Natural killer cell (primary cell): Measurements from ENCODE around the gene SLC16A6. TPM values are rescaled to one million over a fixed set of nuclear protein-coding genes. Genes with fewer than 3 reads are reported as not detected.

ENCODE experiments used
- ATAC-seq, 3 donors: fragments of 150-1000 bp in 2 of 3; fragments of 200-7000 bp in 1 of 3; cut with Tn5 transposase; 1 replicate in 1 of 3; 2 replicates in 2 of 3; pipeline ENCODE4 v1.10.0; 2021; ENCODE audit warnings: mild to moderate bottlenecking in 2 of 3, moderate library complexity in 2 of 3
- DNase-seq, 2 donors: peaks; one replicate each; pipeline versions ENCODE4 v3.0.0 to v3.0.0-alpha.2; 2013 to 2021; ENCODE audit warnings: mixed read lengths in 1 of 2
- H3K27ac ChIP-seq: one replicate; pipeline ENCODE4 v1.5.1; 2013; ENCODE audit warnings: mild to moderate bottlenecking, low read length
- H3K27me3 ChIP-seq: one replicate; pipeline ENCODE4 v1.6.1; 2013; ENCODE audit warnings: low read length; ENCODE audit not compliant: control insufficient read depth, insufficient read depth
- H3K36me3 ChIP-seq: one replicate; pipeline ENCODE4 v1.6.1; 2013; ENCODE audit warnings: low read length; ENCODE audit not compliant: control insufficient read depth, insufficient read depth
- H3K4me1 ChIP-seq: one replicate; pipeline ENCODE4 v1.6.1; 2013; ENCODE audit warnings: low read length; ENCODE audit not compliant: control insufficient read depth, insufficient read depth
- H3K4me3 ChIP-seq: one replicate; pipeline ENCODE4 v1.5.1; 2013; ENCODE audit warnings: low read length
- H3K9me3 ChIP-seq: one replicate; pipeline ENCODE4 v1.6.1; 2013; ENCODE audit warnings: low read length; ENCODE audit not compliant: control insufficient read depth, insufficient read depth
- H3K27ac Mint-ChIP-seq, 2 donors: one replicate each; pipeline ENCODE4 v1.8.0; 2022; ENCODE audit warnings: mild to moderate bottlenecking in 2 of 2, mixed read lengths in 2 of 2, moderate library complexity in 1 of 2
- H3K27me3 Mint-ChIP-seq, 2 donors: one replicate each; pipeline ENCODE4 v1.8.0; 2022; ENCODE audit warnings: low read depth in 2 of 2, mixed read lengths in 2 of 2
- H3K36me3 Mint-ChIP-seq: one replicate; pipeline ENCODE4 v1.8.0; 2022; ENCODE audit warnings: mixed read lengths
- H3K4me1 Mint-ChIP-seq, 2 donors: one replicate each; pipeline ENCODE4 v1.8.0; 2022; ENCODE audit warnings: mixed read lengths in 2 of 2
- H3K4me3 Mint-ChIP-seq: one replicate; pipeline ENCODE4 v1.8.0; 2022; ENCODE audit warnings: mild to moderate bottlenecking, moderate library complexity, mixed read lengths
- H3K9me3 Mint-ChIP-seq, 2 donors: one replicate each; pipeline ENCODE4 v1.8.0; 2022; ENCODE audit warnings: mixed read lengths in 2 of 2
- CTCF ChIP-seq: fragments of 200-600 bp; IDR thresholded peaks from one replicate; pipeline ENCODE4 v1.8.0; 2022; ENCODE audit warnings: antibody characterized with exemption
- WGBS: methylation state at CpG from one replicate; pipeline ENCODE4 v1.1.7; 2013; ENCODE audit warnings: missing lambda C conversion rate; ENCODE audit not compliant: insufficient coverage; 5-methylcytosine and 5-hydroxymethylcytosine counted together
- intact Hi-C: fragments of 100-400 bp; cut with micrococcal nuclease; formaldehyde crosslinking; loops from one replicate; pipeline ENCODE4 v1.14.2; 2022
- total RNA-seq, 4 donors: library from RNA; stranded (reverse); fragments of 120-200 nt in 1 of 4; gene quantifications; one replicate each; pipeline versions ENCODE4 v1.2.3 to v1.2.4, GENCODE V29; 2013 to 2022

Gene SLC16A6
- total RNA-seq, 3 donors from 2014 or later (not counting 1 experiment from before 2014, with no cell fraction given), result 16.5 to 20.9 (median 19.4) TPM

DNA sequence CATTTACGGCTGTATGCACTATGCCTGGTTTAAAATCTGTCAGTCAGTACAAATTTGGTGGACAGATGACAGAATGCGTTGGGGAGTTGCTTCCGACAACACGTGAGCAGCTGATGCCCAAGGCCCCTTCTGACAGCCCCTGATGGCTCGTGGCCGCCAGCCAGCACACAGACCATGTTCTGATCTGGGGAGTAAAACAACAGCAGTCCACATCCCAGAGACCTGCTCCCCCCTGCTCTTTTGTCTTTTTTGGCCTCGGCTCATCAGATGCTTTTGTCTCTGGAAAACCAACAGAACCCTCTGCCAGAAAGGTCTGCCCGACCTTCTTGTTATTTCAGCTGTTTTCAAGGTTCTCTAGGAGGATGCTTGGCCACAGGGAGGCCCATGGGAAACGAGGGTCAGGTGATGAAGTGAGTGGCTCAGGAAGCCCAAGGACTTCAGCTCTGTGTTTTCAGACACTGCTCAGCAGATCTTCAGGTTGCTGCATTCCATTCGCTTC is 11.2 kb upstream of the SLC16A6 start:
- TF ChIP-seq CTCF, result no peak
- Mint-ChIP-seq H3K27me3 (no peaks in the 10 kb centered on the region), H3K4me3 (no peak overlapping the region), H3K9me3 (no peaks in the 10 kb centered on the region), H3K36me3 (peaks cover under 1% of the 10 kb centered on the region), H3K4me1 (peaks cover 23 to 24% of the 10 kb centered on the region in 2 donors), H3K27ac (peak overlapping the region in 1 of 2 donors; percentile 9)
- Histone ChIP-seq H3K4me3 (no peak overlapping the region), H3K27ac (no peak overlapping the region), H3K9me3 (no peaks in the 10 kb centered on the region), H3K4me1 (peaks cover 16% of the 10 kb centered on the region), H3K27me3 (no peaks in the 10 kb centered on the region), H3K36me3 (no peaks in the 10 kb centered on the region)
- DNase-seq, result no peak
- 92% methylated on average over 10 of the region's 10 CpGs for WGBS
- intact Hi-C loops, result no loop called here
- ATAC-seq, result no peak

DNA sequence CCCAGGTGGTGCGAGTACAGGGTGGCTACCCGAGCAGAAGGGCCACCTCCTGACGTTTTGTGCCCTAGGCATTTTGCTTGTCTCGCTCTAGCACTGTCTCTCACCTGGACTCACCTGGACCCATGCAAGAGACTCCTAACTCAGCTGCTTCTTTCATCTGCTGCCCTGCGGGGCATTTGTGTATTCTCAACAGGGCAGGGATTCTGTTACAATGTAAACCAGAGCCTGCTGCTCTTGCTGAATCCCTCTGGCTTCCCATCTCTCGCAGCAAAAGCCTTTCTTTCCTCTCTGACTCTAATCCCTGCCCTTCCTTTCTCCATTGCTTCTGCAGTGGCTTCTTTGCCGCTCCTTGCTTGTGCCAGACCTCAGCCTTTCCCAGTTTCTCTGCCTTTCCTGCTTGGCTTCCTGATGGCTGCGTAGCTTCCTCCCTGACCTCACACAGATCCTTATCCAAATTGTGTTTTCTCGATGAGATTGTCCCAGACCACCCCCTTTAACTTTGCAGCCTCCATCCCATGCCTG is 10.6 kb upstream of the SLC16A6 start:
- ATAC-seq (no peak), DNase-seq (no peak)
- Histone ChIP-seq H3K9me3 (no peaks in the 10 kb centered on the region), H3K4me1 (peaks cover 22% of the 10 kb centered on the region), H3K36me3 (no peaks in the 10 kb centered on the region), H3K4me3 (no peak overlapping the region), H3K27ac (no peak overlapping the region), H3K27me3 (no peaks in the 10 kb centered on the region)
- TF ChIP-seq CTCF, result no peak
- H3K4me3 Mint-ChIP-seq, result no peak overlapping the region
- H3K27me3 Mint-ChIP-seq, result no peaks in the 10 kb centered on the region
- H3K36me3 Mint-ChIP-seq, result no peaks in the 10 kb centered on the region
- intact Hi-C loops, result no loop called here
- WGBS, result 90% methylated on average over 9 of the region's 9 CpGs
- H3K9me3 Mint-ChIP-seq, result no peaks in the 10 kb centered on the region
- peak overlapping the region in 1 of 2 donors; percentile 9 for H3K27ac Mint-ChIP-seq
- H3K4me1 Mint-ChIP-seq, result peaks cover 29% of the 10 kb centered on the region in 2 donors

- no peak overlapping the region for H3K4me3 Mint-ChIP-seq
- peaks cover 39% of the 10 kb centered on the region in 2 donors for H3K4me1 Mint-ChIP-seq
- intact Hi-C loops, result loop anchor here (10.0 kb wide), 1 partner anchor 135 kb away; no protein-coding TSS in a partner anchor
- Histone ChIP-seq H3K27me3 (no peaks in the 10 kb centered on the region), H3K36me3 (no peaks in the 10 kb centered on the region), H3K9me3 (no peaks in the 10 kb centered on the region), H3K4me3 (no peak overlapping the region), H3K27ac (no peak overlapping the region), H3K4me1 (peaks cover 33% of the 10 kb centered on the region)
- 97% methylated on average over 3 of the region's 3 CpGs for WGBS
- no peak for TF ChIP-seq CTCF
- no peaks in the 10 kb centered on the region for H3K36me3 Mint-ChIP-seq
- no peaks in the 10 kb centered on the region for H3K27me3 Mint-ChIP-seq
- DNase-seq (no peak), ATAC-seq (no peak)
- peak overlapping the region in 1 of 2 donors; percentile 1 for H3K27ac Mint-ChIP-seq
- H3K9me3 Mint-ChIP-seq, result no peaks in the 10 kb centered on the region
Measured at GRCh38 chr17:68299817-68300216, 8.9 kb upstream of the SLC16A6 start.

DNA sequence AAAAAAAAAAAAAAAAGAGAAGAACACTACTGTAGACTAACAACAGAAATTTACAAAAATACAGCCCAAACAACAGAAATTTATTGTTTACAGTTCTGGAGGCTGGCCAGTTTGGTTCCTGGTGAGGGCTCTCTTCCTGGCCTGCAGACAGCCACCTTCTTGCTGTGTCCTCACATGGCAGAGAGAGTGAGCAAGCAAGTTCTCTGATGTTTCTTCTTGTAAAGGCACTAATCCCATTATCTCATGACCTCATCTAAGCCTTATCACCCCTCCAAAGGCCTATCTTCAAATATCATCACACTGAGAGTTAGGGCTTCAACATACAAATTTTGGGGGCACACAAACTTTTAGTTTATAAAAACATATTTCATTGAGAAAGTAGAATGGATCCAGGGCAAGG is 7.7 kb upstream of the SLC16A6 start:
- Histone ChIP-seq H3K4me3 (no peak overlapping the region), H3K27ac (peak overlapping the region; percentile 14), H3K9me3 (no peaks in the 10 kb centered on the region), H3K36me3 (no peaks in the 10 kb centered on the region), H3K27me3 (no peaks in the 10 kb centered on the region), H3K4me1 (peaks cover 44% of the 10 kb centered on the region)
- TF ChIP-seq CTCF, result no peak
- Mint-ChIP-seq H3K4me1 (peaks cover 51% of the 10 kb centered on the region in 2 donors), H3K36me3 (no peaks in the 10 kb centered on the region), H3K4me3 (peak overlapping the region; percentile 35), H3K27ac (peak overlapping the region; percentile 89 to 91), H3K27me3 (no peaks in the 10 kb centered on the region), H3K9me3 (no peaks in the 10 kb centered on the region)
- intact Hi-C loops, result loop anchor here (10.0 kb wide), 1 partner anchor 136 kb away; no protein-coding TSS in a partner anchor
- ATAC-seq (no peak), DNase-seq (no peak)
